GM12864 (cell line): ENCODE measurements around the gene MITF.

Source experiments
- DNase-seq: peaks from one replicate; pipeline ENCODE4 v3.0.0-alpha.2; 2011; ENCODE audit warnings: low read depth
- H3K4me3 ChIP-seq: 2 replicates; pipeline ENCODE4 v1.5.1; 2011; ENCODE audit warnings: mild to moderate bottlenecking, low read depth, low read length, control low read depth
- TF ChIP-seq, protein P1 (sequence below): IDR thresholded peaks from 2 replicates; pipeline ENCODE4 v1.5.1; 2011; ENCODE audit warnings: low read depth, mild to moderate bottlenecking, moderate library complexity, low read length, control low read depth, inconsistent platforms; ENCODE audit errors: missing control alignments

MITF gene

DNA sequence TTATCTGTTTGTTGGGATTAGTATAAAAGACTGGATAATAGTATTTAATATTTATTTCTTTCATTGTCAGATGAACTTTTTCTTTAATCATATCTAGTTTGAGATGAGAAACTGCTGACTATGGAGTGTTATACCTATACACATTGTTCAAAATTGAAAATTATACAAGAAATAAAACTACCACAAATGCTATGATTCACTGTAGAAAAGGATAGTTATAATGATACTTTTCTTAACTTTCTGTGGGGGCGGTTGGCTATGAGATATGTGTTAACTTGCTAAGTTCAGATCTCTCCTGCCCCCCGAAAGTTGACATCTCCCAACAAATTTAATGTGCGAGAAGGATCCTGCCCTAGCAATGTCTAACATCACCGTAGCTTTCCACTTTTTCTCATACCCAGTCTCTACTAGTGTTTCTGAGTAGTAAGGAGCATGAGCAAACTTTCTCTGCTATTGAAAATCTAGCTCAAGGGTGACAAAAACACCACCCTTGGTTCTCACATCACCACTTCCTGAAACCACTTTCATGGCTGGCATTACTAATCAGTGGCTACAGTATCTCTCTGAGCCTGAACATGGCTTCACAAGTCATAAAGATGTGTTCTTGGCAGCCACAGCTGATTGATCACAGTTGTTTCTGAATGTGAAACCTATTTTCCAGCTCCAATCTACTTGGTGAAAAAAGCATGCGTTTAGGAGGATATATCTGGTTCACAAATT, 244.4 kb downstream of the MITF start:
- no peak for DNase-seq
- no peak overlapping the region for H3K4me3 ChIP-seq
- TF ChIP-seq, protein P1, sequence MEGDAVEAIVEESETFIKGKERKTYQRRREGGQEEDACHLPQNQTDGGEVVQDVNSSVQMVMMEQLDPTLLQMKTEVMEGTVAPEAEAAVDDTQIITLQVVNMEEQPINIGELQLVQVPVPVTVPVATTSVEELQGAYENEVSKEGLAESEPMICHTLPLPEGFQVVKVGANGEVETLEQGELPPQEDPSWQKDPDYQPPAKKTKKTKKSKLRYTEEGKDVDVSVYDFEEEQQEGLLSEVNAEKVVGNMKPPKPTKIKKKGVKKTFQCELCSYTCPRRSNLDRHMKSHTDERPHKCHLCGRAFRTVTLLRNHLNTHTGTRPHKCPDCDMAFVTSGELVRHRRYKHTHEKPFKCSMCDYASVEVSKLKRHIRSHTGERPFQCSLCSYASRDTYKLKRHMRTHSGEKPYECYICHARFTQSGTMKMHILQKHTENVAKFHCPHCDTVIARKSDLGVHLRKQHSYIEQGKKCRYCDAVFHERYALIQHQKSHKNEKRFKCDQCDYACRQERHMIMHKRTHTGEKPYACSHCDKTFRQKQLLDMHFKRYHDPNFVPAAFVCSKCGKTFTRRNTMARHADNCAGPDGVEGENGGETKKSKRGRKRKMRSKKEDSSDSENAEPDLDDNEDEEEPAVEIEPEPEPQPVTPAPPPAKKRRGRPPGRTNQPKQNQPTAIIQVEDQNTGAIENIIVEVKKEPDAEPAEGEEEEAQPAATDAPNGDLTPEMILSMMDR = no peak

DNA sequence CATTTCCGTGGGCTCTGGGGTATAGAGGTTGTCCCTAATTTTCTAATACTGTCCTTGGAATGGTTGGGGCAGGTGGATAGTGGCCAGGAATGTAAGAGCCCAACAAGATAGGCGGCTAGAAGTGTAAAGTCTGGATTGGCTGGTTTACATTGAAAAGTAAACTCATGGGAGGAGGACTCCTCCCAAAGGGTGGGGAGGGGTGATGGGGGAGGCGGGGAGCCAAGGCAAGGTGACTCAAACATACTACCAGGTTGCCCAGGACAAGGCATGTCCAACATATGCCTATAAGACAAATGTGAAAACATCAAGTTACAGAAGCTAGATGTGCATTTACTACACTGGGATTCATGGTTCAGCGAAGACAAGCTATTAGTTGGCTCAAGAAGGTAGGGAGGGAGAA, 246.0 kb downstream of the MITF start:
- no peak overlapping the region for H3K4me3 ChIP-seq
- TF ChIP-seq, protein P1 = no peak
- no peak for DNase-seq

DNA sequence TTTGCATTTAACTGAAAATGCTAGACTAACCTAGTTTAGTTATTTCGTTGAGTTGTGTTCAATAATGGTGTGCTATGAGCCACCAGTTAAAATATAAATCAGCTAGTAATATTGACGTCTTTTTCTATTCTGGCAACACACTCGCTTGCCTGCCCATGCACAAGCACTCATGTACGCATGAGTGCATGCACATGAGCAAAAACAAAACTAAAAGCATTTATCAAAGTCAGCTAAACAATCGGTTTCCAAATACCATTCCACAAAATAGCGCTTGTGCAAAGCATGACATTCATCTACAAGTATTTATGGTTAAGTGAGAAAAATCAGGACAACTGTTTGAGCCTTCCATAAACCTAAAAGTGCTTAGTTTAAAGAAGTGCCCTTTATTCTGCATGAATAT, 247.2 kb downstream of the MITF start:
- no peak for DNase-seq
- TF ChIP-seq, protein P1 = no peak
- H3K4me3 ChIP-seq = no peak overlapping the region

DNA sequence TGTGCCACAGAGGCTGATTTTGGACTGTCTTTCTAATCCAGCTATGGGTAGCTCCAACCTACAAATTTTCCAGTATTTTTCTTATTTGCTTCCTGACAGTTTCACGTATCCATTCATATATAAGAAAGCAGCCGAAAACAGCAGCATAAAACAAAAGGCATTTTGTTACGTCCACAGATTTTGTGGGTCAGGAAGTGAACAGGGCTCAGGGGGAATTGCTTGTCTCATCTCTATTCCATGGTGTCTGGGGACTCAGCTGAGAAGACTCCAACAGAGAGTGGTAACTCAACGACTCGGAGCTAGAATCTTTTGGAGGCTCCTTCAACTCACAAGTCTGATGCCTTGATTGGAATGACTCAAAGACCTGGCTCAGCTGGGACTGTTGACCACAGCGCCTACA, 248.6 kb downstream of the MITF start:
- DNase-seq = no peak
- TF ChIP-seq, protein P1 = no peak
- H3K4me3 ChIP-seq = no peak overlapping the region

DNA sequence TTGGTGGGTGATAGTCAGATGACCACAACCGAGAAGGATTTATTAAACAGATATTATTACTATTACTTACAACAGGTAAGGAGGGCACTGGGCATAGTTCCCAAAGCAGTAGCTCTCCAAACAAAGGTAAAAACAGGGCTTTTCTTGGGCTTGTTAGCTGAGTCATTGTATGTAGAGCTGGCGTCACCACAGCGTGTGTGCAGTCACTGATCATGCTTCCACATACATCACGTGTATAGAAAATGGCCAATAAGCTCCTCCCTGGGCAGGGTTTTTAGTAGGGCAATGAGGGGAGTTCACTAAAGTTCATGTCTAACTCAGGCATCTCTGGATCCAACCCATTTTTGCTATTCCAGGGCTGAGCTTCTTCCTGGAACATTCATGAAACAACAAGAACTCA, 254.5 kb downstream of the MITF start:
- DNase-seq = no peak
- TF ChIP-seq, protein P1 = no peak
- no peak overlapping the region for H3K4me3 ChIP-seq

DNA sequence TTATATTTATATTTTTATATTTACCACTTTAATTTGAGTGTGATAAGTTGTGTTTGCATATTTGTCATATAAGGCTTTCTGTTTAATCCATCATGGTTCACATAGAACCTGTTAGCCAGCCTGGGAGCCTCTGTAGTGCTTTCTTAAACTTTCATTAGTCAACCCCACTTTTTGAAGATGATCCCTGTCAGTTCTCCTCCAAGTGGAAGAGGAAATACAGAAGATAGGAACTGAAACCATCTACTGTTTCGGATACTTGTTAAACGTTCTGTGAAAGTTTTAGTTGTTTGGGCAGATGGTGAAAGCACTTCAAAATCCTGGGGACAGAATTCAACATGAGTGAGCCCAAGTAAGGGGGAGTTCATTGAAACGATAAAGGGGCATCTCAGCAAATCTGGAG, 255.7 kb downstream of the MITF start:
- TF ChIP-seq, protein P1 = no peak
- no peak overlapping the region for H3K4me3 ChIP-seq
- no peak for DNase-seq
